K562 (cell line): Measurements from ENCODE around the gene SOCS6. TPM values are rescaled to one million over a fixed set of nuclear protein-coding genes. Genes with fewer than 3 reads are reported as not detected.

Experiments used
- ATAC-seq: fragments of 200-7000 bp; cut with Tn5 transposase; 3 replicates; pipeline ENCODE4 v1.9.1; 2020; ENCODE audit warnings: moderate library complexity
- BruUV-seq: library from RNA; stranded (reverse); fragments of 400-500 nt; replicated peaks from 2 replicates; lab custom pipeline; 2021; lab: Mats Ljungman, UMichigan
- CTCF ChIA-PET: fragments of 300-600 bp; formaldehyde crosslinking; extraction: SDS; loops from one replicate; lab custom pipeline; 2021; ENCODE audit warnings: low intra/inter-chr PET ratio; lab: Yijun Ruan, JAX
- POLR2A ChIA-PET: fragments of 300-600, 350-650 bp; sonication (Branson Sonifier 250); formaldehyde crosslinking; extraction: SDS; loops from one replicate; lab custom pipeline; 2021; ENCODE audit warnings: antibody characterized with exemption, inconsistent platforms; lab: Yijun Ruan, JAX
- DNase-seq, 4 experiments: peaks; one replicate each; pipeline versions ENCODE4 v3.0.0 to v3.0.0-alpha.2; 2011 to 2018; ENCODE audit warnings: low spot score in 3 of 4, mixed read lengths in 3 of 4; ENCODE audit errors: extremely low read depth in 1 of 4
- FAIRE-seq: peaks from 2 replicates; lab custom pipeline; 2011; peaks lifted over from hg19 to GRCh38; lab: Jason Lieb, UNC
- H2AFZ ChIP-seq: 2 replicates; pipeline ENCODE4 v1.6.0; 2011; ENCODE audit warnings: low read depth, low read length, control low read depth, inconsistent platforms
- H3K27ac ChIP-seq: fragments of 200-600 bp; 3 replicates; pipeline ENCODE4 v1.8.0; 2011; ENCODE audit warnings: low read depth, mild to moderate bottlenecking, control low read depth, inconsistent platforms, low read length, moderate library complexity, mixed read lengths; ENCODE audit errors: extremely low read depth
- H3K27me3 ChIP-seq, 2 experiments: fragments of 300-600 bp in 1 of 2; 2 replicates in 1 of 2; 3 replicates in 1 of 2; pipeline versions ENCODE4 v1.6.0 to v1.8.0; 2011; ENCODE audit warnings: inconsistent platforms in 2 of 2, low read length in 2 of 2, mild to moderate bottlenecking in 1 of 2, mixed read lengths in 1 of 2, moderate library complexity in 1 of 2; ENCODE audit not compliant: control insufficient read depth in 2 of 2, insufficient read depth in 2 of 2
- H3K36me3 ChIP-seq: fragments of 300-600 bp; 3 replicates; pipeline ENCODE4 v1.8.0; 2011; ENCODE audit warnings: mild to moderate bottlenecking, low read length, inconsistent platforms; ENCODE audit not compliant: control insufficient read depth, insufficient read depth
- H3K4me1 ChIP-seq, 2 experiments: fragments of 200-600 bp in 1 of 2; replicated peaks in 1 of 2; 2 replicates in 1 of 2; 3 replicates in 1 of 2; pipeline versions ENCODE4 v1.5.1 to v1.8.0; 2011; ENCODE audit warnings: inconsistent platforms in 2 of 2, low read length in 2 of 2, mild to moderate bottlenecking in 1 of 2, mixed read lengths in 1 of 2, moderate library complexity in 1 of 2; ENCODE audit not compliant: control insufficient read depth in 2 of 2, insufficient read depth in 2 of 2
- H3K4me2 ChIP-seq: 2 replicates; pipeline ENCODE4 v1.6.1; 2011; ENCODE audit warnings: low read length, control low read depth, inconsistent platforms, mixed read lengths; ENCODE audit not compliant: insufficient read depth
- H3K4me3 ChIP-seq: fragments of 200-600 bp; sonication (generic), shearing (Covaris generic); 2 replicates; pipeline ENCODE4 v1.5.1; 2016; ENCODE audit warnings: control low read depth, inconsistent platforms
- H3K79me2 ChIP-seq: fragments of 200-600 bp; 3 replicates; pipeline ENCODE4 v1.8.0; 2011; ENCODE audit warnings: low read length, inconsistent platforms; ENCODE audit not compliant: control insufficient read depth, insufficient read depth
- H3K9ac ChIP-seq, 2 experiments: 2 replicates each; pipeline versions ENCODE4 v1.6.0 to v1.6.1; 2011; ENCODE audit warnings: low read depth in 2 of 2, low read length in 2 of 2, control low read depth in 1 of 2, inconsistent platforms in 1 of 2, mild to moderate bottlenecking in 1 of 2, mixed read lengths in 1 of 2; ENCODE audit not compliant: insufficient read depth in 1 of 2
- H3K9me1 ChIP-seq: one replicate; pipeline ENCODE4 v1.6.0; 2011; ENCODE audit warnings: inconsistent platforms, mild to moderate bottlenecking, low read length, moderate library complexity; ENCODE audit not compliant: control insufficient read depth, insufficient read depth
- H3K9me3 ChIP-seq: replicated peaks from 2 replicates; pipeline ENCODE4 v1.5.1; 2011; ENCODE audit warnings: low read depth, low read length, inconsistent platforms; ENCODE audit not compliant: control insufficient read depth, insufficient read depth
- H4K20me1 ChIP-seq: replicated peaks from 2 replicates; pipeline ENCODE4 v1.6.1; 2011; ENCODE audit warnings: low read length, inconsistent platforms, mixed read lengths; ENCODE audit not compliant: control insufficient read depth, insufficient read depth
- CREB5 ChIP-seq: fragments of 250-450 bp; sonication (Bioruptor Pico); IDR thresholded peaks from 2 replicates; pipeline ENCODE4 v1.5.0; 2020; ENCODE audit warnings: mild to moderate bottlenecking
- FOXO4 ChIP-seq: fragments of 450-650 bp; formaldehyde crosslinking; IDR thresholded peaks from 2 replicates; pipeline ENCODE4 v1.4.0; 2020; ENCODE audit warnings: mild to moderate bottlenecking, moderate library complexity
- JUNB ChIP-seq: fragments of 450-650 bp; formaldehyde crosslinking; conservative IDR thresholded peaks from 2 replicates; pipeline ENCODE4 v1.4.0; 2020; ENCODE audit warnings: mild to moderate bottlenecking
- NCOA6 ChIP-seq: fragments of 450-650 bp; IDR thresholded peaks from 2 replicates; pipeline ENCODE4 v1.6.1; 2017; ENCODE audit warnings: mild to moderate bottlenecking
- NFIC ChIP-seq: fragments of 450-650 bp; IDR thresholded peaks from 2 replicates; pipeline ENCODE4 v1.6.1; 2017; ENCODE audit warnings: mild to moderate bottlenecking, inconsistent platforms
- PHB2 ChIP-seq: fragments of 450-650 bp; IDR thresholded peaks from 2 replicates; pipeline ENCODE4 v1.6.1; 2017; ENCODE audit warnings: low read depth
- POLR2H ChIP-seq: IDR thresholded peaks from 2 replicates; pipeline ENCODE4 v1.6.1; 2016; ENCODE audit warnings: missing genetic modification characterization, low read depth, mild to moderate bottlenecking, control low read depth, missing compliant biosample characterization, moderate library complexity
- SMAD1 ChIP-seq: fragments of 150-350 bp; IDR thresholded peaks from 2 replicates; pipeline ENCODE4 v1.6.1; 2014; ENCODE audit warnings: low read length, low read depth; ENCODE audit not compliant: partially characterized antibody
- ZC3H8 ChIP-seq: fragments of 450-650 bp; IDR thresholded peaks from 2 replicates; pipeline ENCODE4 v1.6.1; 2017
- ZKSCAN1 ChIP-seq: fragments of 150-350 bp; IDR thresholded peaks from 2 replicates; pipeline ENCODE4 v1.6.1; 2016; ENCODE audit warnings: low read depth, low read length
- ZKSCAN3 ChIP-seq: fragments of 250-450 bp; sonication (Bioruptor Pico); IDR thresholded peaks from 2 replicates; pipeline ENCODE4 v1.4.0; 2020
- ZNF224 ChIP-seq: sonication (generic); formaldehyde crosslinking; IDR thresholded peaks from 2 replicates; pipeline ENCODE4 v1.8.0; 2022; ENCODE audit warnings: mild to moderate bottlenecking, missing genetic modification reagents
- ZNF316 ChIP-seq: fragments of 450-650 bp; IDR thresholded peaks from 2 replicates; pipeline ENCODE4 v1.6.1; 2016
- ZNF766 ChIP-seq: fragments of 200-800 bp; sonication (Bioruptor generic); conservative IDR thresholded peaks from 2 replicates; pipeline ENCODE4 v1.6.1; 2016; ENCODE audit warnings: missing genetic modification characterization, missing compliant biosample characterization
- WGBS: fragments of 100-300 bp; shearing (Covaris generic); methylation state at CpG from one replicate; pipeline ENCODE4 v1.1.6; 2016; ENCODE audit warnings: low coverage, mixed read lengths; ENCODE audit not compliant: insufficient coverage; ENCODE audit errors: missing lambda C conversion rate; 5-methylcytosine and 5-hydroxymethylcytosine counted together
- in situ Hi-C: fragments of 300-500 bp; cut with MboI; formaldehyde crosslinking; loops from 4 replicates; pipeline ENCODE4 v1.15.0; 2018; ENCODE audit warnings: inconsistent platforms, mixed read lengths
- intact Hi-C: fragments of 100-400 bp; cut with micrococcal nuclease; formaldehyde crosslinking; loops from 2 replicates; pipeline ENCODE4 v1.14.2; 2022
- polyA plus RNA-seq, 8 experiments: library from polyadenylated mRNA; depleted of rRNA in 4 of 8; stranded (reverse) in 5 of 8; unstranded in 3 of 8; fragments of >200 nt; fragmentation: Nextera tagmentation in 2 of 8; fragmentation: Illumina TruSeq in 1 of 8; extraction: Ambion mirVana in 2 of 8; extraction: Trizol in 1 of 8; gene quantifications; 2 replicates each; pipeline versions ENCODE4 v1.2.1 to v1.2.3, GENCODE V29; 2011 to 2014; ENCODE audit warnings: inconsistent platforms in 1 of 8, missing spikeins in 1 of 8
- total RNA-seq, 7 experiments: library from RNA; depleted of rRNA in 6 of 7; stranded (reverse); fragments of >200 nt in 6 of 7; fragmentation: Illumina TruSeq in 2 of 7; extraction: Trizol in 2 of 7; gene quantifications; 2 replicates each; pipeline versions ENCODE4 v1.2.1 to v1.2.3, GENCODE V29; 2011 to 2021; ENCODE audit warnings: low replicate concordance in 1 of 7

Gene SOCS6
- total and polyA plus RNA-seq, 9 of the 15 experiments (the other 6 are each of a cell fraction or from before 2014, with no cell fraction given): 2.5 to 7.1 (median 5.6) TPM

- ChIA-PET CTCF (no interaction called here), POLR2A (no interaction called here)
- Histone ChIP-seq H3K9me1 (no peaks in the 10 kb centered on the region), H3K9me3 (no peaks in the 10 kb centered on the region), H3K27me3 (no peaks in the 10 kb centered on the region), H3K27ac (no peak overlapping the region), H2AFZ (no peak overlapping the region), H3K9ac (no peak overlapping the region), H3K79me2 (no peaks in the 10 kb centered on the region), H4K20me1 (no peaks in the 10 kb centered on the region), H3K4me1 (no peaks in the 10 kb centered on the region), H3K4me3 (no peak overlapping the region), H3K36me3 (peaks cover 14% of the 10 kb centered on the region; the same call in 2 of the 3 replicates), H3K4me2 (no peak overlapping the region)
- WGBS: 70% methylated on average over 2 of the region's 2 CpGs
- FAIRE-seq: no peak
- no TSS peak for BruUV-seq
- DNase-seq: no peak
- intact Hi-C loops: no loop called here
- TF ChIP-seq ZNF224 (no peak), SMAD1 (no peak), FOXO4 (CRISPR knock-in tag) (no peak)
- ATAC-seq: no peak
- in situ Hi-C loops: no loop called here
Observed at GRCh38 chr18:70329071-70329470, 40.2 kb downstream of the SOCS6 start.

- Histone ChIP-seq H3K27ac (no peak overlapping the region), H3K36me3 (peaks cover 2% of the 10 kb centered on the region; the same call in 2 of the 3 replicates)
- CTCF ChIA-PET: no interaction called here
Observed at GRCh38 chr18:70330887-70331286, 42.0 kb downstream of the SOCS6 start.

More at GRCh38 chr18:70330887-70331286, 42.0 kb downstream of the SOCS6 start:
- no peak overlapping the region for H3K4me3 ChIP-seq
- H4K20me1 ChIP-seq: no peaks in the 10 kb centered on the region
- no peaks in the 10 kb centered on the region; the same call in 1 of the 2 replicates for H3K9me3 ChIP-seq
- H3K4me2 ChIP-seq: no peak overlapping the region
- H3K9me1 ChIP-seq: no peaks in the 10 kb centered on the region
- no TSS peak for BruUV-seq
- no peaks in the 10 kb centered on the region for H3K4me1 ChIP-seq
- DNase-seq: no peak
- in situ Hi-C loops: no loop called here
- no peak for ATAC-seq
- H3K79me2 ChIP-seq: no peaks in the 10 kb centered on the region
- POLR2A ChIA-PET: interaction anchor here (0.7 to 1.8 kb wide), 2 partner anchors 9 to 570 kb away, joined by 3 to 4 read pairs; no protein-coding TSS in a partner anchor
- TF ChIP-seq ZNF316 (no peak), CREB5 (CRISPR knock-in tag) (no peak), ZKSCAN1 (no peak), ZKSCAN3 (no peak), ZNF766 (CRISPR knock-in tag) (no peak), PHB2 (no peak), NFIC (no peak), ZC3H8 (no peak), NCOA6 (no peak), POLR2H (tag) (no peak), JUNB (no peak)
- TF ChIP-seq, all 486 proteins: peak for 0
- 62% methylated on average over 4 of the region's 6 CpGs for WGBS
- no peak overlapping the region for H3K9ac ChIP-seq
- H3K27me3 ChIP-seq: no peaks in the 10 kb centered on the region
- intact Hi-C loops: no loop called here
- FAIRE-seq: no peak
- no peak overlapping the region for H2AFZ ChIP-seq
